Measurements from ENCODE around the gene NHLRC4. TPM values are rescaled to one million over a fixed set of nuclear protein-coding genes. Genes with fewer than 3 reads are reported as not detected.

The NHLRC4 gene
- total and polyA plus RNA-seq, 3 donors from 2014 or later: 3.0 to 4.5 (median 4.5) TPM

GRCh38 chr16:548586-548985, 18.2 kb upstream of the NHLRC4 start:
- Histone ChIP-seq H3K4me3 (no peak overlapping the region), H3K4me1 (no peaks in the 10 kb centered on the region), H3K27me3 (no peaks in the 10 kb centered on the region), H3K9me3 (no peaks in the 10 kb centered on the region), H3K36me3 (ENCODE audit: low read depth, missing control alignments) (no peaks in the 10 kb centered on the region), H3K27ac (no peak overlapping the region)
- 93 to 100% methylated on average over 4 to 17 of the region's 21 CpGs for WGBS, 2 donors
- DNase-seq: no peak
- intact Hi-C loops (cut with DNase I; ENCODE audit: low total_unique reads): no loop called here
- no peak for TF ChIP-seq CTCF (IDR thresholded peaks at IDR 0.05)

DNA sequence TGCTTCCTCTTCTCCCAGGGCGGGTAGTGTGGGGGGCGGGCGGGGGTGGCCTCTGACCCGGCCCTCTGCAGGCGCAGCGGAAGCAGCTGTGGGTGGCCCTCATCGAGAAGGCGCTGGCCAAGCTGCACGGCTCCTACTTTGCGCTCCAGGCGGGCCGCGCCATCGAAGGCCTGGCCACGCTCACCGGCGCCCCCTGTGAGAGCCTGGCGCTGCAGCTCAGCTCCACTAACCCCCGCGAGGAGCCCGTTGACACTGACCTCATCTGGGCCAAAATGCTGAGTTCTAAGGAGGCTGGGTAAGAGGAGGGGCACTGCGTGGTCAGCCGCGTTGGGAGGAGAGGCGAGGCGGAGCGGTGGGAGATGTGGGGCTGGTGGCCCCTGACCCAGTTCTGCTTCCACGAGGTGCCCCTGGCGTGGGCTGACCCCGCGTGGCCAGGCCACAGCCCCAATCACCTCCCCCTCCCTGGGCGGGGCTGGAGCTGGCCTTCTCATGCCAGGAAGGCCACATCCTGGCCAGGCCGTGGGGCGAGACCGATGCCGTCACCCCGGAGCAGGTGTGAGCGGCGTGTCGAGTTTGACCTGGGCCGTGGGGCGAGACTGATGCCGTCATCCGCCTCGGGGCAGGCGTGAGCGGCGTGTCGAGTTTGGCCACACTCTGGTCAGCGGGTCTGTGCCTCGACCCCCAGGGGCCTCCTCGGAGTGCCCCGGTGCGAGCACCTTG, 17.1 kb upstream of the NHLRC4 start:
- TF ChIP-seq POLR2A (IDR thresholded peaks at IDR 0.05): no peak
- TF ChIP-seq CTCF (IDR thresholded peaks at IDR 0.05): no peak
- no peak overlapping the region for H3K4me3 ChIP-seq
- H3K36me3 ChIP-seq (ENCODE audit: low read depth, missing control alignments): no peaks in the 10 kb centered on the region
- no peak overlapping the region for H3K27ac ChIP-seq
- no peaks in the 10 kb centered on the region for H3K27me3 ChIP-seq
- H3K9me3 ChIP-seq: no peaks in the 10 kb centered on the region
- no peaks in the 10 kb centered on the region for H3K4me1 ChIP-seq
- 94 to 96% methylated on average over 40 to 50 of the region's 54 CpGs for WGBS, 2 donors
- intact Hi-C loops (cut with DNase I; ENCODE audit: low total_unique reads): no loop called here
- DNase-seq: no peak

DNA sequence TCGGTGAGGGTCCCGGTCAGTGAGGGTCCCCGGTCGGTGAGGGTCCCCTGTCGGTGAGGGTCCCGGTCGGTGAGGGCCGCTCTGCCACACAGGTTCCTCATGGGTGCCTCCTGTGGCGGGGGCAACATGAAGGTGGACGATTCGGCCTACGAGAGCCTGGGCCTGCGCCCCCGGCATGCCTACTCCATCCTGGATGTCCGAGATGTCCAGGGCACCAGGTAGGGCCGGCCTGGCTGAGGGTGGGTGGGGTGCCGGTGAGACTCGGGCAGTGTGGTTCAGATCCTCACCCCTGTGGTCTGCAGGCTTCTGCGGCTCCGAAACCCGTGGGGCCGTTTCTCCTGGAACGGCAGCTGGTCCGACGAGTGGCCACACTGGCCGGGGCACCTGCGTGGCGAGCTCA, 15.6 kb upstream of the NHLRC4 start:
- no peaks in the 10 kb centered on the region for H3K27me3 ChIP-seq
- 95 to 98% methylated on average over 13 to 26 of the region's 28 CpGs for WGBS, 2 donors
- no peak for TF ChIP-seq POLR2A (IDR thresholded peaks at IDR 0.05)
- no peak for TF ChIP-seq CTCF (IDR thresholded peaks at IDR 0.05)
- no peak for DNase-seq
- no peaks in the 10 kb centered on the region for H3K9me3 ChIP-seq
- H3K4me3 ChIP-seq: no peak overlapping the region
- no peaks in the 10 kb centered on the region for H3K36me3 ChIP-seq (ENCODE audit: low read depth, missing control alignments)
- H3K27ac ChIP-seq: no peak overlapping the region
- H3K4me1 ChIP-seq: no peaks in the 10 kb centered on the region
- intact Hi-C loops (cut with DNase I; ENCODE audit: low total_unique reads): no loop called here

DNA sequence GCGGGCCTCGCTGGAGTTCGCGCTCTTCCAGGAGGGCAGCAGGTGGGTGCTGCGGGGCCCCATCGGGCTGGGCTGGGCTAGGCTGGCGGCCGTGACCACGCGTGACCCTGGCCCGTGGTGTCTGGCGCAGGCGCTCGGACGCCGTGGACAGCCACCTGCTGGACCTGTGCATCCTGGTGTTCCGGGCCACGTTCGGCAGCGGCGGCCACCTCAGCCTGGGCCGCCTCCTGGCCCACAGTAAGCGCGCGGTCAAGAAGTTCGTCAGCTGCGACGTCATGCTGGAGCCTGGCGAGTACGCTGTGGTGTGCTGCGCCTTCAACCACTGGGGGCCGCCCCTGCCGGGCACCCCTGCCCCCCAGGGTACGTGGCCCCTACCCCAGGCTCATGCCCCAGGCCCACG, 14.6 kb upstream of the NHLRC4 start:
- Histone ChIP-seq H3K4me3 (no peak overlapping the region), H3K27ac (no peak overlapping the region), H3K27me3 (no peaks in the 10 kb centered on the region), H3K9me3 (no peaks in the 10 kb centered on the region), H3K4me1 (no peaks in the 10 kb centered on the region), H3K36me3 (ENCODE audit: low read depth, missing control alignments) (no peaks in the 10 kb centered on the region)
- TF ChIP-seq POLR2A (IDR thresholded peaks at IDR 0.05) (no peak), CTCF (IDR thresholded peaks at IDR 0.05) (no peak)
- no peak for DNase-seq
- intact Hi-C loops (cut with DNase I; ENCODE audit: low total_unique reads): no loop called here
- WGBS, 2 donors: 97% methylated on average over 15 to 35 of the region's 35 CpGs
